HG02938 (cell line): ENCODE results near the gene HSD17B2.
"Not testable (repeated sequence)": the region's sequence is repeated elsewhere in the genome, so short reads cannot be mapped to it uniquely, and the experiment has no call there.

Source experiments
- ATAC-seq: cut with Tn5 transposase; IDR thresholded peaks from one replicate; pipeline ENCODE4 v1.9.1; 2021; ENCODE audit warnings: mild to moderate bottlenecking, moderate library complexity; ENCODE audit not compliant: unreplicated experiment

HSD17B2 gene, protein sequence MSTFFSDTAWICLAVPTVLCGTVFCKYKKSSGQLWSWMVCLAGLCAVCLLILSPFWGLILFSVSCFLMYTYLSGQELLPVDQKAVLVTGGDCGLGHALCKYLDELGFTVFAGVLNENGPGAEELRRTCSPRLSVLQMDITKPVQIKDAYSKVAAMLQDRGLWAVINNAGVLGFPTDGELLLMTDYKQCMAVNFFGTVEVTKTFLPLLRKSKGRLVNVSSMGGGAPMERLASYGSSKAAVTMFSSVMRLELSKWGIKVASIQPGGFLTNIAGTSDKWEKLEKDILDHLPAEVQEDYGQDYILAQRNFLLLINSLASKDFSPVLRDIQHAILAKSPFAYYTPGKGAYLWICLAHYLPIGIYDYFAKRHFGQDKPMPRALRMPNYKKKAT

DNA sequence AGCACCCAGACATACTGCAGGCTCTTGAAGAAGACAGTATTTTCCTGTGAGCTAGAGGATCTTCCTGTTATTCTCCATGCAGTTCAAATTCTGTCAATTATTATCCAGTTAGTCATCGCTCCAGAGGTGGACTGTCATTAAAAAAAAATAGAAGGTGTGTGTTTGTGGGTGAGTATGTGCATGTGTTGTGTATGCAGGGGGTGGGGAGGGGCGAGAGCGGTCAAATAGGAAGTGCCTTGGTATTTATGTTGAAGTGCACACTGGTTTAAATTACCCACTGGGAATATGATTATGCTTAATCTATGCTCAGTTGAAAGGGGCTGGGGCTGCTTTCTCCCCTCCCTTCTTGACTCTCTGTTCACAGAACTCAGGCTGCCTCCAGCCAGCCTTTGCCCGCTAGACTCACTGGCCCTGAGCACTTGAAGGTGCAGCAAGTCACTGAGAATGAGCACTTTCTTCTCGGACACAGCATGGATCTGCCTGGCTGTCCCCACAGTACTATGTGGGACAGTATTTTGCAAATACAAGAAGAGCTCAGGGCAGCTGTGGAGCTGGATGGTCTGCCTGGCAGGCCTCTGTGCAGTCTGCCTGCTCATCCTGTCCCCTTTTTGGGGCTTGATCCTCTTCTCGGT, at the start of gene HSD17B2:
TSS of gene HSD17B2 (plus strand) at position 273 of the 632 bp plus-strand sequence. CDS start at position 445, 172 bp downstream.
- no peak for ATAC-seq

DNA sequence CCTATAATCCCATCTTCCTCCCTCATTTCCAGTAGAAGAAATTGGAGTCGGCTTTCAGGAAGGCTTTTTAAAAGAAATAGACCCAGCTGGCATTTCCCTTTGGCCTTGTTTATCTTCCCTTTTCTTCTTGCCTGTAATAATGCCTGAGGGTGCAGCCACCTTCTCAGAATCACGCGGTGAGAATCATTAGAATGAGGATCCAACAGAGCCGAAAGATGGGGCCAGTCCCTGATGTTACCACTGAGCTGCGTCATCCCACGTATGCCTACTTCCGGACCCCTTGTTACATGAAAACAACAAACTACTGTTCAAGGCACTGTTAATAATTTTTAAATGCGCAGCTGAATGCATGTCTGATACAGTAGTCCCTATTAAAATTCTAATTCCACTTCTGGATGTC, 47.9 kb upstream of the HSD17B2 start:
- ATAC-seq, result no peak

DNA sequence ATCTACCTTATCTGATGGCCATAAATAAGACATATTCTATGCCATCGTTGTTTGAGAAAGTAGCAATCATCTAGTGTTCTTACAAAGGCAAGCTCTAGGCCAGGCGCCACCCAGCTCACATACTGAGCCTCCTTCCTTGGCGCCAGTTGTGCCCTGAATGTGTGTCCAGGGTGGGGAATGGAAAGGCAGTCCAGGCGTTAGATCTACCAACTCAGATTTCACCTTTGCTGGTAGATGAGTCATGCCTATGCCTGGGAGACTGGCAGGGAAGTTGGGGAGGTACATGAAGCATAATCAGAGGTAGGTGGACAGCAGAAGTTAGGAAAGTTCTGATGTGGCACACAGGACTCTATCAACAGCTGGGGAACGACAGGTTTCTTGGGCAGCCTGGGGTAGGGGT, 47.3 kb upstream of the HSD17B2 start:
- no peak for ATAC-seq

DNA sequence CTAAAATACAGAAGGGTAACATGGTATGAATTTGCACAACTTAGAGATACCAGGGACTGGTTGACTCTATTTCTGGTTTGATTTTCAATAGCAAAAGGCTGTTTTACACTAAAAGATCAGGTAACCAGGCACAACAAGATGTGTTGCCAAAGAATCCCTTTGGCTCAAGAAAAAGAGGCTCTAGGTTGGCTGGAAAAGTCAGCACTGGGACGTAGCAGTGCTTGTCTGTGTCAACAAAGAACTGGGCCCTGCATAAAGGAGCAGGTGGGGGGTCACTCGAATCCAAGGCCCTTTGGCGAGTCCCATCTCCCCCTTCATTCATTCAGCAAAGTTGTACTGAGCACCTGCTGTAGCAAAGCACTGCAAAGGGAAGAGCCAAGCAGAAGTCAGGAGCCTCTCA, 42.2 kb upstream of the HSD17B2 start:
- ATAC-seq, result no peak

DNA sequence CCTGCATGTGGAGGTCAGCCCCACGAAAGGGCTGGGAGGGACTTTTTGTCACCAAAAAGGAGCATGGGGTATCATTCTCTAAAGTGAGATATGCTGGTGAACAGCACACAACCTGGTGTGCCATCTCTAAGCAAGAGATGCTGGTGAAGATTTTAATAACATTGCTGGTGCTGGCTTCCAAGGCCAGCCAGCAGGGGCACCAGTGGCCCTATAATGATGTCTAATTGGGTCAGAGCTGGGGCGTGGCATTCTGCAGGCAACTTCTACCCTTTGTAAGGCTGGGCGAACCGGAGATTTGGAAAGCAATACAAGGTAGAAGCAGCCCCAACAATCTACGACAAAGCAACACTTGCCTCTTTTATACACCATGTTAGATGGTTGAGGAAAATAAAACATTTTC, 40.6 kb upstream of the HSD17B2 start:
- ATAC-seq, result no peak

DNA sequence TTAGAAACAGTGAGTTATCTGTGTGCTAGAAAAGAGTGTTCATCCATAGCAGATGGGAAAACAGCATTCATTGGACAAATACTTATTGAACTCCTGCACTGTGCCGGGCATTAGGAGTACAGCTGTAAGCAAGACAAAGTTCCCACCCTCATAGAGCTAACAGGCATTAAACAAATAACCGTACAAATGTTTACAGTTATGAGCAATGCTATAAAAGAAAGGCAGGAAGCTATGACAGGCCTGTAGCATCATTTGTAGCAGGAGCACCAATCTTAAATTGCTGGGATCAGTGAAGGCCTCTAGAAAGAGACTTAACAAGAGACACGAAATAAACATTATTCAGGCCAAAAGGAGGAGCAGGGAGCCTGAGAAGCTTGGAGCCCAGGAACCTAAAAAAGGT, 39.4 kb upstream of the HSD17B2 start:
- no peak for ATAC-seq

DNA sequence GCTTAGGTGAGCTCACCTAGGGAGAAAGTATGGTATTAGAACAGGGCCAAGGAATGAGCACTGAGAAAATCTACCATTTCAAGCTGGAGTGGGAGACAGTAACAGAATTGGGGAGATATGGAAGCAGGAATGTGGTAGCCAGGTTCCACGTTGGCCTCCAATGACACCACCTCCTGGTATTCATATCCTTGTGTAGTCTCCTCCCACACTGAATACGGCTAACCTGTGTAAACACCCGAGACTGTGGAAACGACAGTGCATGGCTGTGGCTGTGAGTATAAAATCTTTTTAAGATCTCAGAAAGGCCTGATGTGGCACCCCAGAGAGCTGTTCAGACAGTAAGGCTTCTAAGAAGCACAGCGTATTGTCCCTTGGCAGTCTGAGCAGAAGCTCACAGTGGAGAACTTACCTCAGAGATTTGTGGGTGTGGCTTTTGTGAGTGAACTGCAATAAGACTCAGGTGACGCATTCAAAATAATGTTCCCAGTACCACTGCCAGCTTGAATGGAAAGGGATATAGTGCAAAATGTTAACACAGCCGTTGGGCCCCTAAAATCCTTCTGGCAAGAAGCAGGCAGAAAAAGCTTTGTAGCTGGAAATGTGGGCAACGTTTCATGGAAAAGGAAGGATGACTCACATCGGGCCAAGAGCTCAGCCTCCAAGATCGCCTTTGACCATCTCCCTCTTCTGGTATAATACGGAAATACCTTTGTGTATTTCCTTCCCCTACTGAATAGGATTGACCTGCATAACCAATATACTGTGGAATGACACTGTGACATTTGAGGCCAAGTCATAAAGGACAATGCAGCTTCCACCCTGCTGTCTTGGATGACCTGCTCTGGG, 38.2 kb upstream of the HSD17B2 start:
- no peak for ATAC-seq

DNA sequence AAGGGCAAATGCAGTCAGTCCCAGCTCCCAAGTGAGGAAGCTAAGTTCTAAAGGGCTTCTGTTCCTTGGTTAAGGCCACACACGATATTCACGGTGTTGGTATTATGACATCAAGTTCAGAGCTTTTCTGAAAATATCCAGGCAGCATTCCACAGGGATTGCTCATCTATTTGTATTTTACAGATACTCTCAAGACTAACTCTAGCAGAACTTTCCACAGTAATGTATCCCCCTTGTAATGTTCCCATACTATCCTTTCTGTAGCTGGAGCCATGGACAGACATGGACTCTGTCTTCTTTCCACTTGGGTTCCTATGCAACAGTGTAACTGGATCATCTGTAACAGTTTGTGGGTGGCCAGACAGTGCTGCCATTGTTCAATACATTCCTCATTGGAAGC, 37.3 kb upstream of the HSD17B2 start:
- no peak for ATAC-seq

DNA sequence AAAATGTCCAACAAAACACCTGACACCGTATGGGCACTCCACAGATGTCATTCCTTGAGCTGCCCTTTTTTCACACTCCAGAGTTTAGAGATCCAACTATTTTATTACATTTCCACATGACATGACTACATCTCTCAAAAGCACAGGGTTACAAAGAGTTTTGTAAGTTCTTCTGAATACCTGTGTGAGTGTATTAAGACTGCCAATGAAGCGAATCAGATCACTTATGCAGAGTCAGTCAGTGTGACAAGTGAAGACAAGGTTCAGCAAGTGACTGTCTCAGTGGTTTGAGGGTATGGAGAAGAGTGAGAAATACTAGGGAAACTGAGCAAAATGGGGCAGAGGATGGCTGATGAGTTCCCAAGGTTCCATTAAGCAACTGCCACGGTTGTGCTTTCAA, 32.2 kb upstream of the HSD17B2 start:
- ATAC-seq, result no peak

DNA sequence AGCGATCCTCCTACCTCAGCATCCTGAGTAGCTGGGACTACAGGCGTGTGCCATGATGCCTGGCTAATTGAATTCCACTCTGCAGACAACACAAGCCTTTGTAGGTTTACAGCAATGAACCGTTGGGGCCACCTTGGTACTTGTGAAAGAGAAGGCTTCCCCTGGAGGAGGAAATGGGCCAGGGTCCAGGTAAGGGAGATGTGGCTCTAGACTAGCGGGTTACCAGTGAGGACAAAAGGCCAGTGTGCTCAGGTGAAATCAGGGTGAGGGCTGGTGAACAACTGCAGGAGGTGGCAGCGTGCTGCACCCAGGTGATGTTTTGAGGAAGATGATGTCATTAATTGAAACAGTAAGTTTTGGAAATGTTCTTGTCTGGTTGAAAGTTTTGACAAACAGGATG, 30.5 kb upstream of the HSD17B2 start:
- ATAC-seq, result no peak

DNA sequence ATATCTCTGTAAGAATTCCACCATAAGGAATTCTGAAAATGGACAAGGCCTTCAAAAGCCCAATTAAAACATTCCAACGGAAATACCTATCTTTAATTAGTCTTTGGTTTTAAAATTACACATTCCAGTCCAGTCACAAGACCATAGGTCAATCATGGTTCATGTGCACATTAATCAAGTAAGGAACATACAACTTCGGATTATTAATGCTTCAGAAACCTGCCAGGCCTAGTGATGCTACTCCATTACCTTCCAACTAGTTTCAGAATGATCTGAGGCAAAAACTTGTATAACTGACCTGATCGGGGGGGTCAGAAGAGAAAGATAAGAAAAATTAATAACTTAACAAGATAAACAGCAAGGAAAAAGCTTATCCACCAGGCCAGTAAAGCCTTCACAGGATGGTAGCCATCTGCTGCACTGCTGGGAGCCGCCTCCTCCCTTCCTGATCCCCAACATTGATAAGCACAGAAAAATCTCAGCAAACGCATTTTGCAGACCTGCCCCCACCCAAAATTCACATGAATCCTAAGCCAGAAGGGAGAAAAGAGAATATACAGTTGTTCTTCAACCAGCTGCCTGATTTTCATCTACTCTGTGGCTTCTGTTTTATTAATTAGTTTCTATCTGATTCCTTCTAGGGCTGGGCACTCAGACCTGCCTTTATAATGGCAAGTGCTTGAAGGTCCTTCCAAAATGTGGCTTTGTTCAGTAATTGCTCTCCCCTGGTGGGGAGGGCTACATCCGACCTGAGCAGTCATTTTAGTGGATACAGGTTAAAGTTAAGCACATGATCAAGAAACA, 29.8 kb upstream of the HSD17B2 start:
- ATAC-seq, result no peak

DNA sequence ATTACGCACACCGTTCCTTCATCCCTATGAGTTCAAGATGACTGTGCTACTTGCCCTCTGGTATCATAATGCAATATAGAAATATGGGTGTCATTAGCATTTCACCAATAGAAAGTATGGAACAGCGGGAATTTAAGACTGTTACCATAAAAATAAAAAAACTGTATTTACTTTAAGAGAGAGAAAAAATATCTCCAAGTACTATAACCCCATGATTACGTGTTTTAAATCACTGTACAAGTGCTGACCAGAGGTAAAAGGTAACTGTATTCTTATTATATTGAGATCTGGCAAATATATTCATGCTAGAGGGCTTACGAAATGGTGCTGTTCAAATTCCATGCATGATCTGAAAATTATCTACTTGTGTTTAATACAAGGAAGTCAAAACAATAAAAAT, 29.0 kb upstream of the HSD17B2 start:
- no peak for ATAC-seq

DNA sequence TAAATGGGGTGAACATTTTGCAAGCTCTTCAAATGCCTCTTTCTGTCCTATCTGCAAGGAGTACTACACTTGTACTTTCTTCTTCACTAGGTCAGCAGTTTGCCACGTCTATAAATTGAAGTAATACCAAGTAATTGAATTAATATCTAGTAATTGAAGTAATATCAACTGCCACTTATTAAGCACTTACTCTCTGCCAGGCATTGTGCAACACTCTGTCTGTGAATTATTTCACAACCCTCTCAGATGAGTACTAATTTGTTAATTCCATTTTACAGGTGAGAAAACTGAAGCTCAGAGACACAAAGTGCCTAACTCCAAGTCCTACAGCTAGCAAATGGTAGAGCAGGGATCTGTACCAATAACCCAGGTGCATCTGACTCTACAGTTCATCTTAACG, 27.9 kb upstream of the HSD17B2 start:
- no peak for ATAC-seq

DNA sequence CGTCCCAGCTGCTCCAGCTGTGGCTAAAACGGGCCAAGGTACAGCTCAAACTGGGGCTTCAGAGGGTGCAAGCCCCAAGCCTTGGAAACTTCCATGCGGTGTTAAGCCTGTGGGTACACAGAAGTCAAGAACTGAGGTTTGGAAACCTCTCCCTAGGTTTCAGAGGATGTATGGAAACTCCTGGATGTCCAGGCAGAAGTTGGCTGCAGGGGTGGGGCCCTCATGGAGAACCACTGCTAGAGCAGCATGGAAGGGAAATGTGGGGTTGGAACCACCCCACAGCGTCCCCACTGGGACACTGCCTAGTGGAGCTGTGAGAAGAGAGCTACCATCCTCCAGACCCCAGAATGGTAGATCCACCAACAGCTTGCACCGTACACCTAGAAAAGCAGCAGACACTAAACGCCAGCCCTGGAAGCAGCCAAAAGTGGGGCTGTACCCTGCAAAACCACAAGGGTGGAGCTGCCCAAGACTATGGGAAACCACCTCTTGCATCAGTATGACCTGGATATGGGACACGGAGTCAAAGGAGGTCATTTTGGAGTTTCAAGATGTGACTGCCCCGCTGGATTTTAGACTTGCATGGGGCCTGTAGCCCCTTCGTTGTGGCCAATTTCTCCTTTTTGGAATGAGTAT, 26.0 kb upstream of the HSD17B2 start:
- no peak for ATAC-seq

DNA sequence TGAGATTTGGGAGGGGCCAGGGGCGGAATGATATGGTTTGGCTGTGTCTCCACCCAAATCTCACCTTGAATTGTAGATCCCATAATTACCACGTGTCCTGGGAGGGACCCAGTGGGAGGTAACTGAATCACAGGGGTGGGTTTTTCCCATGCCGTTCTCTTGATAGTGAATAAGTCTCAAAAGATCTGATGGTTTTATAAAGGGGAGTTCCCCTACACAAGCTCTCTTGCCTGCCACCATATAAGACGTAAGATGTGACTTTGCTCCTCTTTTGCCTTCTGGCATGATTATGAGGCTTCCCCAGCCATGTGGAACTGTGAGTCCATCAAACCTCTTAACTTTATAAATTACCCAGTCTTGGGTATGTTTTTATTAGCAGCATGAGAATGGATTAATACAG, 25.3 kb upstream of the HSD17B2 start:
- not testable (repeated sequence) for ATAC-seq

DNA sequence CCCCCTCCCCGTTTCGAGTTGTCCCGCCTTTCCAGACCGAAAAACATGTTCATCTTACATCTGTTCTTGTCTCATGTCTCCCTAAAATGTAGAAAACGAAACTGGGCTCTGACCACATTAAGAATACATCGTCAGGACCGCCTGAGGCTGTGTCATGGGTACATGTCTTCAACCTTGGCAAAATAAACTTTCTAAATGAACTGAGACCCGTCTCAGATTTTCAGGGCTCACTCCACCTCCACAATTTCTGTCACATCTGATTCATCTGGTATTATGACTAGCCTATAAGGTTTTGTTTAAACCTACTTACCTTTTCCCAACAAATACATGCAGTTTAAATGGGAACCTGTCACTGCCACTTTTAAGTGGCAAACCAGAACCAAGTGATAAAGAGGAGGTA, 24.4 kb upstream of the HSD17B2 start:
- no peak for ATAC-seq

DNA sequence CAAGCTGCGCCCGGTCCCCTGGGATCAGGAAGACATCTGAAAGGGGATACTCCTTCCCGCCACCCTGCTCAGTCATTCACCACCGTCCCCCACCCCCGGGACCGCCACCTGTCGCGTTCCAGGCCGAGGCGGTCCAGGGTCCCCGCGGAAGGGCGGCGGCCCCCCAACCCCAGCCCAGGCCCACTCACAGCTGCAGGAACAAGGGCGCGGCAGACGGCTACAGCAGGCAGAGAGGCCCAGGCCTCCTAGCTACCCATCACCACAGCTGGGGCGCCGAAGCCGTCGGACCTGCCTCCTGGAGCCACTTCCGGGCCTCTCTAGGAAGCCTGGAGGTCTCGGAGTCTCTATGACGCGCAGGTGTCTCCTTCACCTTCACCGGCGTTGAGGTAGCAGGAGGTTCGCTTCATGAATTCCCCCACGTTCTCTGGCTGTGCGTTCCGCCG, 23.8 kb upstream of the HSD17B2 start, which contains the start of gene SDR42E1:
TSS of gene SDR42E1 (minus strand) at position 272 of the 443 bp plus-strand sequence. CDS start 10,612 bp downstream, outside the sequence.
- ATAC-seq, result peak; percentile 93

DNA sequence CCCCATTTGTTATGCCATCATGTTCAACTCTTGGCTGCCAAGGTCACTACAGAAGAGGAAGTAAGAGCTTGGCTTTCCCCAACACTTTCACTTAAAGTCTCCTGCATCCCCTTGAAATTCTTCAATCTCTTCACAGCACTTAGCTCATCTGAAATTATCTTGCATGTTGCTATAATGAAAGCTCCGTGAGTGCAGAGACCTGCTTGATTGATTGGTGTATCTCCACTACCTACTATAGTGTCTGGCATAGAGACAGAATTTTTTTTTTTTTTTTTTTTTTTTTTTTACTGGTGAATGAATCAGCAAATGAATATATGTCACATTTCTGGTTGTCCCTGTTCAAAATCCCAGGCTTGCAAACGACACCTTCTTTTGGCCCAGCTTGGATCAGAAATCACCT, 21.9 kb upstream of the HSD17B2 start:
- ATAC-seq, result no peak

DNA sequence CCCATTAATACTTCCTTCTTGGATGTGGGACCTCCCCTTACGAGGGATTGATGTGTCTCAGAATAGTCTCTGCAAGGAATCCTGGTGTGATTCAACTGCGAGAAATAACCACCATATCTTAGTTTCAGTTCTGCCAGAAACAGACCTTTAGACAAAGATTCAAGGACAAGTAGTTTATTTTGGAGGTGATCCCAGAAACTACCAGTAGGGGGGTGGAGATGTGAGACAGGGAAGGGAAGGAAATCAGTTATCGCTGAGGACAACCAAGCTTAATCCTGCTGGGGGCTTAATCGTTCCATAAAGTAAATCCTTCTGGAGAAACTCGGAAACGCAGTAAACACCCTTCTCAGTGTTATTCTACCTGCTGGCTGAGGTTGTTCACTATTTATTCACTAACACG, 18.8 kb upstream of the HSD17B2 start:
- ATAC-seq, result no peak

DNA sequence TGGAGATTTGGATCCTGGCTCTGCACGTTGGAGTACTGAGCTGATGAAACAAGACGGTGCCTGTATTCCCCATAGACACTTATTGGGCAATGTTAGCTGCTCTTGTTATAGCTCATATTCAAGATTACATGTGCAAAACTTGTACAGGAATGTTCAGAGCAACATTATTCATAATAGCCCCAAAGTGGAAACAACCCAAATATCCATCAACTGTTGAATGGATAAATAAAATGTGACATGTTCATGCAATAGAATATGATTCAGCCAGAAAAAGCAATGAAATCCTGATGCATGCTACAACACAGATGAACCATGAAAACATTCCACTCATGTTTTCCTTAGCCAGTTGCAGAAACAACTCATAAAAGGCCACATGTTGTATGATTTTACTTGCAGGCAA, 18.1 kb upstream of the HSD17B2 start:
- no peak for ATAC-seq
